NCI-H82 treated with DMSO at 0.1 percent for 48 hours (cell line): ENCODE results near the gene ATAD5.
"Not testable (repeated sequence)": the region's sequence is repeated elsewhere in the genome, so short reads cannot be mapped to it uniquely, and the experiment has no call there.

ENCODE experiments used
- DNase-seq: peaks from one replicate; lab custom pipeline; 2025; ENCODE audit not compliant: unreplicated experiment; lab: John Stamatoyannopoulos, UW

ATAD5 gene

GRCh38 chr17:30821871-30822723, 9.7 kb upstream of the ATAD5 start:
- DNase-seq: no peak

GRCh38 chr17:30822919-30823318, 8.8 kb upstream of the ATAD5 start:
- not testable (repeated sequence) for DNase-seq

GRCh38 chr17:30823421-30823820, 8.3 kb upstream of the ATAD5 start:
- DNase-seq: no peak

- DNase-seq: no peak
Observed at GRCh38 chr17:30824002-30824355, 7.8 kb upstream of the ATAD5 start.

- DNase-seq: peak; percentile 65
Observed at GRCh38 chr17:30824356-30825145, 7.2 kb upstream of the ATAD5 start, which contains the start of gene CRLF3. CRLF3 (minus strand) TSS chr17:30824692; CDS start chr17:30824651, 41 bp downstream.

- no peak for DNase-seq
Observed at GRCh38 chr17:30827082-30827481, 4.7 kb upstream of the ATAD5 start.

GRCh38 chr17:30829022-30829421, 2.7 kb upstream of the ATAD5 start:
- DNase-seq: no peak

- no peak for DNase-seq
Observed at GRCh38 chr17:30831257-30831656, 509 bp upstream of the ATAD5 start.

GRCh38 chr17:30832438-30833124, 815 bp downstream of the ATAD5 start:
- no peak for DNase-seq

- no peak for DNase-seq
Observed at GRCh38 chr17:30838202-30838807, 6.5 kb downstream of the ATAD5 start.

- no peak for DNase-seq
Observed at GRCh38 chr17:30840771-30841170, 9.0 kb downstream of the ATAD5 start.

GRCh38 chr17:30848021-30848420, 16.3 kb downstream of the ATAD5 start:
- DNase-seq: no peak

- no peak for DNase-seq
Observed at GRCh38 chr17:30854146-30854545, 22.4 kb downstream of the ATAD5 start.

- DNase-seq: no peak
Observed at GRCh38 chr17:30858556-30859250, 26.9 kb downstream of the ATAD5 start.

GRCh38 chr17:30864636-30865035, 32.9 kb downstream of the ATAD5 start:
- no peak for DNase-seq

- DNase-seq: no peak
Observed at GRCh38 chr17:30869005-30869404, 37.2 kb downstream of the ATAD5 start.

- DNase-seq: no peak
Observed at GRCh38 chr17:30886187-30886586, 54.4 kb downstream of the ATAD5 start.

GRCh38 chr17:30894236-30894635, 62.5 kb downstream of the ATAD5 start:
- no peak for DNase-seq

- no peak for DNase-seq
Observed at GRCh38 chr17:30897311-30897710, 65.5 kb downstream of the ATAD5 start.

GRCh38 chr17:30905742-30906100, 74.0 kb downstream of the ATAD5 start:
- no peak for DNase-seq
